RWPE2 (cell line): Measurements from ENCODE around the gene SAMD13.

Source experiments
- ATAC-seq: fragments of 200-7000 bp; cut with Tn5 transposase; 3 replicates; pipeline ENCODE4 v1.9.1; 2021; ENCODE audit warnings: low read depth
- DNase-seq: peaks from one replicate; pipeline ENCODE4 v3.0.0-alpha.2; 2020; ENCODE audit warnings: low spot score
- H3K27ac ChIP-seq: fragments of 450-650 bp; 2 replicates; pipeline ENCODE4 v1.5.1; 2017; ENCODE audit warnings: mild to moderate bottlenecking; ENCODE audit not compliant: poor library complexity, severe bottlenecking
- H3K27me3 ChIP-seq: fragments of 250-450 bp; sonication (Bioruptor Pico); 2 replicates; pipeline ENCODE4 v1.5.1; 2021; ENCODE audit warnings: mild to moderate bottlenecking, moderate library complexity; ENCODE audit not compliant: insufficient read depth, poor library complexity, severe bottlenecking
- H3K36me3 ChIP-seq: fragments of 250-450 bp; sonication (Bioruptor Pico); 2 replicates; pipeline ENCODE4 v1.5.1; 2020; ENCODE audit warnings: low read depth, mild to moderate bottlenecking, moderate library complexity
- H3K4me1 ChIP-seq: fragments of 250-450 bp; sonication (Bioruptor Pico); 2 replicates; pipeline ENCODE4 v1.5.1; 2021; ENCODE audit warnings: mild to moderate bottlenecking, moderate library complexity; ENCODE audit not compliant: insufficient read depth, poor library complexity, severe bottlenecking
- H3K4me3 ChIP-seq: fragments of 250-450 bp; sonication (Bioruptor Pico); 2 replicates; pipeline ENCODE4 v1.5.1; 2021; ENCODE audit warnings: mild to moderate bottlenecking, moderate library complexity; ENCODE audit not compliant: severe bottlenecking
- H3K9me3 ChIP-seq: fragments of 250-450 bp; sonication (Bioruptor Pico); 2 replicates; pipeline ENCODE4 v1.5.1; 2021; ENCODE audit warnings: mild to moderate bottlenecking, moderate library complexity; ENCODE audit not compliant: severe bottlenecking
- CTCF ChIP-seq: fragments of 450-650 bp; IDR thresholded peaks from one replicate; pipeline ENCODE4 v1.5.1; 2017; ENCODE audit warnings: mild to moderate bottlenecking, moderate library complexity; ENCODE audit not compliant: poor library complexity, severe bottlenecking

Gene SAMD13

GRCh38 chr1:84319662-84320061 is 18.2 kb downstream of the SAMD13 start:
- Histone ChIP-seq H3K9me3 (no peaks in the 10 kb centered on the region), H3K4me1 (peaks cover 13% of the 10 kb centered on the region), H3K4me3 (no peak overlapping the region), H3K36me3 (no peaks in the 10 kb centered on the region), H3K27ac (no peak overlapping the region), H3K27me3 (no peaks in the 10 kb centered on the region)
- ATAC-seq (peak; percentile 82), DNase-seq (no peak)
- no peak for TF ChIP-seq CTCF

- no peak for TF ChIP-seq CTCF
- Histone ChIP-seq H3K27me3 (no peaks in the 10 kb centered on the region), H3K4me3 (no peak overlapping the region), H3K9me3 (no peaks in the 10 kb centered on the region), H3K36me3 (no peaks in the 10 kb centered on the region), H3K27ac (no peak overlapping the region), H3K4me1 (no peaks in the 10 kb centered on the region)
- no peak for DNase-seq
- no peak for ATAC-seq
Measured at GRCh38 chr1:84327830-84328229, 26.3 kb downstream of the SAMD13 start.

GRCh38 chr1:84330125-84330984 is 28.8 kb downstream of the SAMD13 start:
- ATAC-seq (no peak), DNase-seq (no peak)
- Histone ChIP-seq H3K4me1 (no peaks in the 10 kb centered on the region), H3K27me3 (no peaks in the 10 kb centered on the region), H3K9me3 (no peaks in the 10 kb centered on the region), H3K27ac (no peak overlapping the region), H3K4me3 (no peak overlapping the region), H3K36me3 (no peaks in the 10 kb centered on the region)
- TF ChIP-seq CTCF, result no peak

- H3K36me3 ChIP-seq, result no peaks in the 10 kb centered on the region
- H3K9me3 ChIP-seq, result no peaks in the 10 kb centered on the region
- ATAC-seq (no peak), DNase-seq (no peak)
- H3K27ac ChIP-seq, result no peak overlapping the region
- H3K27me3 ChIP-seq, result no peaks in the 10 kb centered on the region
- TF ChIP-seq CTCF, result no peak
- H3K4me1 ChIP-seq, result no peaks in the 10 kb centered on the region
- no peak overlapping the region for H3K4me3 ChIP-seq
Measured at GRCh38 chr1:84339503-84339902, 38.0 kb downstream of the SAMD13 start.

GRCh38 chr1:84344286-84344685 is 42.8 kb downstream of the SAMD13 start:
- H3K4me3 ChIP-seq, result no peak overlapping the region
- no peaks in the 10 kb centered on the region for H3K4me1 ChIP-seq
- no peak overlapping the region for H3K27ac ChIP-seq
- no peaks in the 10 kb centered on the region for H3K9me3 ChIP-seq
- ATAC-seq, result peak; percentile 36; the same call in 1 of the 3 replicates
- H3K27me3 ChIP-seq, result no peaks in the 10 kb centered on the region
- DNase-seq, result no peak
- no peak for TF ChIP-seq CTCF
- no peaks in the 10 kb centered on the region for H3K36me3 ChIP-seq
